NB4 (cell line): Measurements from ENCODE around the gene SGCD.
"Not testable (repeated sequence)": the region's sequence is repeated elsewhere in the genome, so short reads cannot be mapped to it uniquely, and the experiment has no call there.

Source experiments
- DNase-seq: peaks from one replicate; pipeline ENCODE4 v3.0.0; 2010; ENCODE audit warnings: low read depth
- H3K4me3 ChIP-seq: one replicate; pipeline ENCODE4 v1.5.1; 2011; ENCODE audit warnings: mild to moderate bottlenecking, low read depth, low read length, moderate library complexity
- MYC ChIP-seq: IDR thresholded peaks from 2 replicates; pipeline ENCODE4 v1.6.1; 2011; ENCODE audit warnings: low read depth, low read length
- POLR2A ChIP-seq: IDR thresholded peaks from 2 replicates; pipeline ENCODE4 v1.6.1; 2011; ENCODE audit warnings: mild to moderate bottlenecking; ENCODE audit not compliant: insufficient read length; ENCODE audit errors: extremely low read depth
- TF ChIP-seq, protein P1 (sequence below): IDR thresholded peaks from 2 replicates; pipeline ENCODE4 v1.6.1; 2011; ENCODE audit warnings: low read depth, low read length
- TF ChIP-seq, protein P2 (sequence below): IDR thresholded peaks from one replicate; pipeline ENCODE4 v1.5.1; 2012; ENCODE audit warnings: low read depth, low read length

SGCD gene

DNA sequence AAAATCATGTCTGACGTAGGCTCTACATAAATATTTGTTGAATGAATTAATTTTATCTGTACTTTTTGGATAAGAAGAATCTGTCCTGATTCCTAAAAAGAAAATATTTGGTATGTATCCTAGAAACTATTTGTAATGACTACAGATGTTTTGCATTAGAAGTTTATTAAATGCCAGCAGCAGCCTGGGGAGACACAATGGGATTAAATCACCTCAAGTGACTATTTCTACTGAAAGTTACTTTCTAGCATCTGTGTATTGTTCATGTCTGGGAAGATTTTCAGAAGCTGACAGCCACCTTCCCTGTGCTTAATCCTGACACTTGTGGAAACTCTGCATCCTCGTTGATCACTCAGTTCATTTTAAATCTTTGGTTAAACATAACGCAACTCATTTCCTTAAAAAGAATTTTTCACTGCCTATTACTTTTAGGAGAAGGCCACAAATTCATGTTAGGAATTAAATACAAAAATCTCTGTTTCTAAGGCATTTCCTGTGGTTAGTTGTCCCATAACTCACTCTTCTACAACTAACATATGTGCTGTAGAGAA lies 313.8 kb downstream of the SGCD start:
- no peak for DNase-seq
- H3K4me3 ChIP-seq: no peak overlapping the region
- no peak for TF ChIP-seq POLR2A
- TF ChIP-seq, protein P1, sequence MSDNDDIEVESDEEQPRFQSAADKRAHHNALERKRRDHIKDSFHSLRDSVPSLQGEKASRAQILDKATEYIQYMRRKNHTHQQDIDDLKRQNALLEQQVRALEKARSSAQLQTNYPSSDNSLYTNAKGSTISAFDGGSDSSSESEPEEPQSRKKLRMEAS: no peak
- TF ChIP-seq, protein P2, sequence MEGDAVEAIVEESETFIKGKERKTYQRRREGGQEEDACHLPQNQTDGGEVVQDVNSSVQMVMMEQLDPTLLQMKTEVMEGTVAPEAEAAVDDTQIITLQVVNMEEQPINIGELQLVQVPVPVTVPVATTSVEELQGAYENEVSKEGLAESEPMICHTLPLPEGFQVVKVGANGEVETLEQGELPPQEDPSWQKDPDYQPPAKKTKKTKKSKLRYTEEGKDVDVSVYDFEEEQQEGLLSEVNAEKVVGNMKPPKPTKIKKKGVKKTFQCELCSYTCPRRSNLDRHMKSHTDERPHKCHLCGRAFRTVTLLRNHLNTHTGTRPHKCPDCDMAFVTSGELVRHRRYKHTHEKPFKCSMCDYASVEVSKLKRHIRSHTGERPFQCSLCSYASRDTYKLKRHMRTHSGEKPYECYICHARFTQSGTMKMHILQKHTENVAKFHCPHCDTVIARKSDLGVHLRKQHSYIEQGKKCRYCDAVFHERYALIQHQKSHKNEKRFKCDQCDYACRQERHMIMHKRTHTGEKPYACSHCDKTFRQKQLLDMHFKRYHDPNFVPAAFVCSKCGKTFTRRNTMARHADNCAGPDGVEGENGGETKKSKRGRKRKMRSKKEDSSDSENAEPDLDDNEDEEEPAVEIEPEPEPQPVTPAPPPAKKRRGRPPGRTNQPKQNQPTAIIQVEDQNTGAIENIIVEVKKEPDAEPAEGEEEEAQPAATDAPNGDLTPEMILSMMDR: no peak
- TF ChIP-seq MYC: no peak

- no peak for DNase-seq
- H3K4me3 ChIP-seq: no peak overlapping the region
- TF ChIP-seq POLR2A: no peak
- TF ChIP-seq, protein P2: no peak
Measured at GRCh38 chr5:156641686-156642085, 314.7 kb downstream of the SGCD start.

- TF ChIP-seq, protein P2: no peak
- TF ChIP-seq POLR2A: no peak
- TF ChIP-seq, protein P1: no peak
- no peak for TF ChIP-seq MYC
- no peak overlapping the region for H3K4me3 ChIP-seq
- no peak for DNase-seq
Measured at GRCh38 chr5:156647034-156647451, 320.1 kb downstream of the SGCD start.

DNA sequence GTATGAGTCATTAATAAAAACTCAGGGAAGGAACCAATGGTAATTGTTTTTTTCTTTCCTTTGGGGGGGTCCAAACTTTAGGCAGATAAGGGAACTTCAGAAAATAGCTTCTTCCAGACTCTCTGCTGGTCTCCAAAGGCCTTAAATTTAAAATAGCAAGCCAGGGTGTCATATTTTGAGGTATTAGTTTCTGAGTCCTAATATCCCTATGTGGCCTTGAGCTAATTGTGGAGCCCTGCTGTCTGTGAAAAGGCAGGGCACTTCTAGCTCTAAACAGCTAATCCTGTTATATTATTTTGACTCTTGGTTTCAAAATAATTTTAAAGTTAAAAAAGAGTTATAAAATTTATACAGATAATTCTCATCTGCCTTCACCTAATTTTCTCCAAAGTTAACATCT lies 327.5 kb downstream of the SGCD start:
- TF ChIP-seq, protein P2: no peak
- DNase-seq: no peak
- H3K4me3 ChIP-seq: no peak overlapping the region

- DNase-seq: no peak
- TF ChIP-seq, protein P2: no peak
- no peak for TF ChIP-seq POLR2A
Measured at GRCh38 chr5:156655732-156656131, 328.8 kb downstream of the SGCD start.

DNA sequence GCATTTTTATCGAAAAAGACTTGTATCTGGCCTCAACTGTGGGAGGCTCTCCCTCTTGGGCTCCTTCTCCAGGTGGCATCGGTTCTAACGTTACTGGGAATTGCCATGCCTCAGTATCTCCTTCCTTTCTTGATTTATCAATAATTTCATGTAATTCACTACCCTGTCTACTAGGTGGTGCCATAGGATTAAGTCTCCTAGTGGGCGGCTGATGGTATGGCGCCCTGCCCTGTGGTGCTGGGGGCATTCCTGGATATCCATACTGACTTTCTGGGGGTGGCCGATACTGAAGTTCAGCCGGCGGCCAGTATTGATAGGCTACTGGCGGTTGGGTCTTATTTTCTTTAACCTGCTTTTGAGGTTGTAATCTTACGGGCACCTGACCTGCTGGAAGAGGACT lies 337.9 kb downstream of the SGCD start:
- not testable (repeated sequence) for DNase-seq, H3K4me3 ChIP-seq

More at GRCh38 chr5:156655732-156656131, 328.8 kb downstream of the SGCD start:
- no peak overlapping the region for H3K4me3 ChIP-seq

- not testable (repeated sequence) for DNase-seq, H3K4me3 ChIP-seq
Measured at GRCh38 chr5:156666686-156667085, 339.7 kb downstream of the SGCD start.
